CD14-positive monocyte (primary cell): ENCODE data around the gene MASP1. TPM values are rescaled to one million over a fixed set of nuclear protein-coding genes. Genes with fewer than 3 reads are reported as not detected.

Source experiments
- DNase-seq, 3 donors: peaks; one replicate each; pipeline ENCODE4 v3.0.0-alpha.2; 2011 to 2022
- H2AFZ ChIP-seq: 2 replicates; pipeline ENCODE4 v1.6.0; 2012; ENCODE audit warnings: mild to moderate bottlenecking, low read depth, low read length, inconsistent platforms; ENCODE audit not compliant: insufficient read depth, poor library complexity, severe bottlenecking
- H3K27ac ChIP-seq, 2 donors: 1 replicate in 1 of 2; 2 replicates in 1 of 2; pipeline ENCODE4 v1.5.1; 2012 to 2013; ENCODE audit warnings: low read length in 2 of 2, control low read depth in 1 of 2, inconsistent platforms in 1 of 2, low read depth in 1 of 2, mild to moderate bottlenecking in 1 of 2
- H3K27me3 ChIP-seq, 2 donors: one replicate each; pipeline versions ENCODE4 v1.6.0 to v1.6.1; 2011 to 2013; ENCODE audit warnings: low read length in 2 of 2; ENCODE audit not compliant: control insufficient read depth in 2 of 2, insufficient read depth in 2 of 2
- H3K36me3 ChIP-seq, 2 donors: replicated peaks in 1 of 2; 1 replicate in 1 of 2; 2 replicates in 1 of 2; pipeline versions ENCODE4 v1.5.1 to v1.6.1; 2012 to 2013; ENCODE audit warnings: low read length in 2 of 2, control low read depth in 1 of 2, inconsistent platforms in 1 of 2, mild to moderate bottlenecking in 1 of 2; ENCODE audit not compliant: insufficient read depth in 2 of 2, control insufficient read depth in 1 of 2
- H3K4me1 ChIP-seq, 2 donors: 1 replicate in 1 of 2; 2 replicates in 1 of 2; pipeline versions ENCODE4 v1.5.1 to v1.6.1; 2012 to 2013; ENCODE audit warnings: low read length in 2 of 2, control low read depth in 1 of 2, inconsistent platforms in 1 of 2, mild to moderate bottlenecking in 1 of 2, moderate library complexity in 1 of 2; ENCODE audit not compliant: insufficient read depth in 2 of 2, control insufficient read depth in 1 of 2
- H3K4me2 ChIP-seq: replicated peaks from 2 replicates; pipeline ENCODE3; 2012; ENCODE audit warnings: low read length, moderate library complexity, mild to moderate bottlenecking; ENCODE audit not compliant: poor library complexity, severe bottlenecking; ENCODE audit errors: extremely low read depth
- H3K4me3 ChIP-seq, 3 experiments: fragments of 200-600 bp in 1 of 3; sonication (generic) in 1 of 3; replicated peaks in 1 of 3; 1 replicate in 2 of 3; 2 replicates in 1 of 3; pipeline ENCODE4 v1.5.1; 2011 to 2013; ENCODE audit warnings: low read length in 3 of 3, mild to moderate bottlenecking in 3 of 3, control low read depth in 2 of 3, low read depth in 2 of 3, inconsistent platforms in 1 of 3, moderate library complexity in 1 of 3
- H3K79me2 ChIP-seq: 2 replicates; pipeline ENCODE4 v1.6.0; 2012; ENCODE audit warnings: mild to moderate bottlenecking, control low read depth, inconsistent platforms, low read length, moderate library complexity; ENCODE audit not compliant: insufficient read depth
- H3K9ac ChIP-seq: 2 replicates; pipeline ENCODE4 v1.6.0; 2017; ENCODE audit warnings: low read length, mild to moderate bottlenecking; ENCODE audit not compliant: insufficient read depth, poor library complexity, severe bottlenecking
- H3K9me3 ChIP-seq, 2 donors: replicated peaks in 1 of 2; 1 replicate in 1 of 2; 2 replicates in 1 of 2; pipeline versions ENCODE4 v1.5.1 to v1.6.1; 2012 to 2013; ENCODE audit warnings: low read length in 2 of 2, control low read depth in 1 of 2; ENCODE audit not compliant: control insufficient read depth in 1 of 2, insufficient read depth in 1 of 2
- H4K20me1 ChIP-seq: 2 replicates; pipeline ENCODE4 v1.6.0; 2012; ENCODE audit warnings: mild to moderate bottlenecking, low read length, control low read depth, moderate library complexity; ENCODE audit not compliant: insufficient read depth
- H3K27ac Mint-ChIP-seq, 7 donors: one replicate each; pipeline ENCODE4 v1.8.0; 2020; ENCODE audit warnings: mild to moderate bottlenecking in 7 of 7, mixed read lengths in 7 of 7, moderate library complexity in 6 of 7, inconsistent platforms in 2 of 7
- H3K27me3 Mint-ChIP-seq, 3 donors: one replicate each; pipeline ENCODE4 v1.8.0; 2021 to 2022; ENCODE audit warnings: low read depth in 3 of 3, mild to moderate bottlenecking in 3 of 3, mixed read lengths in 3 of 3, moderate library complexity in 3 of 3, inconsistent platforms in 1 of 3
- H3K36me3 Mint-ChIP-seq, 2 donors: one replicate each; pipeline ENCODE4 v1.8.0; 2020; ENCODE audit warnings: mixed read lengths in 2 of 2, inconsistent platforms in 1 of 2, mild to moderate bottlenecking in 1 of 2
- H3K4me1 Mint-ChIP-seq: one replicate; pipeline ENCODE4 v1.8.0; 2020; ENCODE audit warnings: mild to moderate bottlenecking, mixed read lengths
- H3K4me3 Mint-ChIP-seq, 2 donors: one replicate each; pipeline ENCODE4 v1.8.0; 2020; ENCODE audit warnings: mild to moderate bottlenecking in 2 of 2, mixed read lengths in 2 of 2, moderate library complexity in 1 of 2
- H3K9me3 Mint-ChIP-seq, 7 donors: one replicate each; pipeline ENCODE4 v1.8.0; 2020 to 2022; ENCODE audit warnings: mixed read lengths in 7 of 7, mild to moderate bottlenecking in 6 of 7, moderate library complexity in 6 of 7, inconsistent platforms in 2 of 7
- CTCF ChIP-seq: fragments of 200-600 bp; IDR thresholded peaks from one replicate; pipeline ENCODE4 v1.8.0; 2022; ENCODE audit warnings: antibody characterized with exemption, mild to moderate bottlenecking
- WGBS: methylation state at CpG from one replicate; pipeline ENCODE4 v1.1.5; 2013; ENCODE audit warnings: missing lambda C conversion rate; ENCODE audit not compliant: insufficient coverage; 5-methylcytosine and 5-hydroxymethylcytosine counted together
- intact Hi-C, 2 donors: fragments of 100-400 bp; cut with micrococcal nuclease; formaldehyde crosslinking; loops; one replicate each; pipeline versions ENCODE4 v1.15.0 to v1.15.1; 2023
- polyA plus RNA-seq, 3 donors: library from polyadenylated mRNA; depleted of rRNA in 1 of 3; unstranded in 2 of 3; stranded (reverse) in 1 of 3; fragments of 300-500 nt in 2 of 3; fragments of >200 nt in 1 of 3; fragmentation: Illumina TruSeq in 2 of 3; gene quantifications; 1 replicate in 2 of 3; 2 replicates in 1 of 3; pipeline ENCODE4 v1.2.3, GENCODE V29; 2012 to 2021

Gene MASP1
- polyA plus RNA-seq, 3 donors: not detected

GRCh38 chr3:187243933-187244524, 47.5 kb downstream of the MASP1 start:
- Histone ChIP-seq H3K4me1 (no peaks in the 10 kb centered on the region), H3K4me3 (no peak overlapping the region), H3K9me3 (peaks cover 0 to 3% of the 10 kb centered on the region in 2 donors), H3K9ac (no peak overlapping the region), H3K79me2 (no peaks in the 10 kb centered on the region), H3K4me2 (no peak overlapping the region), H3K27me3 (no peaks in the 10 kb centered on the region), H2AFZ (no peak overlapping the region), H3K27ac (no peak overlapping the region), H4K20me1 (no peaks in the 10 kb centered on the region), H3K36me3 (no peaks in the 10 kb centered on the region)
- TF ChIP-seq CTCF: no peak
- Mint-ChIP-seq H3K36me3 (no peaks in the 10 kb centered on the region), H3K9me3 (peaks cover 0 to 9% (median 0%) of the 10 kb centered on the region in 7 donors), H3K4me3 (no peak overlapping the region), H3K4me1 (peaks cover 4% of the 10 kb centered on the region), H3K27ac (no peak overlapping the region), H3K27me3 (peaks cover 3 to 10% (median 8%) of the 10 kb centered on the region in 3 donors)
- no peak for DNase-seq
- no CpG with 5 or more reads among the region's 2 CpGs for WGBS
- intact Hi-C loops: no loop called here

- Histone ChIP-seq H3K36me3 (no peaks in the 10 kb centered on the region), H3K27ac (no peak overlapping the region), H3K4me1 (no peaks in the 10 kb centered on the region), H3K79me2 (no peaks in the 10 kb centered on the region), H3K4me3 (no peak overlapping the region), H3K9ac (no peak overlapping the region), H3K27me3 (no peaks in the 10 kb centered on the region), H4K20me1 (no peaks in the 10 kb centered on the region), H3K4me2 (no peak overlapping the region), H3K9me3 (peaks cover 0 to 3% of the 10 kb centered on the region in 2 donors), H2AFZ (no peak overlapping the region)
- Mint-ChIP-seq H3K4me1 (peaks cover 4% of the 10 kb centered on the region), H3K4me3 (no peak overlapping the region), H3K27me3 (peaks cover 3 to 8% (median 8%) of the 10 kb centered on the region in 3 donors), H3K36me3 (no peaks in the 10 kb centered on the region), H3K27ac (no peak overlapping the region), H3K9me3 (peaks cover 0 to 11% (median 0%) of the 10 kb centered on the region in 7 donors)
- no peak for DNase-seq
- 92% methylated on average over 2 of the region's 4 CpGs for WGBS
- TF ChIP-seq CTCF: no peak
- intact Hi-C loops: no loop called here
Measured at GRCh38 chr3:187242900-187243299, 48.6 kb downstream of the MASP1 start.
